Epithelial cell of esophagus (primary cell): ENCODE results near the gene NME3.

Source experiments
- DNase-seq: peaks from one replicate; pipeline ENCODE4 v3.0.0; 2010; ENCODE audit warnings: low read depth
- H3K4me3 ChIP-seq: 2 replicates; pipeline ENCODE4 v1.5.1; 2011; ENCODE audit warnings: mild to moderate bottlenecking, low read length, control low read depth
- TF ChIP-seq, protein P1 (sequence below): IDR thresholded peaks from 2 replicates; pipeline ENCODE4 v1.5.1; 2011; ENCODE audit warnings: low read depth, mild to moderate bottlenecking, low read length, control low read depth, inconsistent platforms; ENCODE audit not compliant: insufficient read depth; ENCODE audit errors: missing control alignments

The NME3 gene

DNA sequence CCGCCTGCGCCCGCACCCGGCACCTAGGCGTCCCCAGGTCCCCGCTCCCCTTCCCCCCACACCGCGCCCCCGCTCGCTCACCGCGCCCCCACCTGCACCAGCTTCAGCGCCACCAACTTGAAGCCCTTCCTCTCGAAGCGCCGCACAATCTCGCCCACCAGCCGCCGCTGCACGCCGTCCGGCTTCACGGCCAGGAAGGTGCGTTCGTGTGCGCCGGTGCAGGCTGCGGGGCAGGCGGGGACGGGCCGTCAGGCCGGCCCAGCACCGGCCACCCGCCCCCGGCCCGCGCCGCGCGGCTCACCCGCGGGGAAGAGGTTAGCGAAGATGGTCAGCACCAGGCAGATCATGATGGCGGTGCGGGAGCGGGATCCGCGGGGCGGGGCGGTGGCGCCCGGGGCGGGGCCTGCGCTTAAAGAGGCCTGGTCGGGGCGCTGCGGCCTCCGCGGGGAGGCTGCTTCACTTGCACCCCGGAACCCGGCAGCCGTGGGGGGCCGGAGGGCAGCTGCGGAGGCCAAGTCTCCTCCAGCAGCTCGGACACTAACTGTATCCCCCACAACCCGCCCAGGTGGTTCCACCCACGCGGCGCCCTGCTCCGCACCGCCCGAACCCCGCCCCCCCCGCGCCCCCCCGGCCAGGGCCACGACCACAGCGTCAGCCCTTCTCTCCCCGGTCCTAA, at the start of gene NME3:
Gene NME3 (minus strand): TSS at position 356 of the 676 bp plus-strand sequence. CDS start 9 bp downstream, at position 347.
- TF ChIP-seq, protein P1, sequence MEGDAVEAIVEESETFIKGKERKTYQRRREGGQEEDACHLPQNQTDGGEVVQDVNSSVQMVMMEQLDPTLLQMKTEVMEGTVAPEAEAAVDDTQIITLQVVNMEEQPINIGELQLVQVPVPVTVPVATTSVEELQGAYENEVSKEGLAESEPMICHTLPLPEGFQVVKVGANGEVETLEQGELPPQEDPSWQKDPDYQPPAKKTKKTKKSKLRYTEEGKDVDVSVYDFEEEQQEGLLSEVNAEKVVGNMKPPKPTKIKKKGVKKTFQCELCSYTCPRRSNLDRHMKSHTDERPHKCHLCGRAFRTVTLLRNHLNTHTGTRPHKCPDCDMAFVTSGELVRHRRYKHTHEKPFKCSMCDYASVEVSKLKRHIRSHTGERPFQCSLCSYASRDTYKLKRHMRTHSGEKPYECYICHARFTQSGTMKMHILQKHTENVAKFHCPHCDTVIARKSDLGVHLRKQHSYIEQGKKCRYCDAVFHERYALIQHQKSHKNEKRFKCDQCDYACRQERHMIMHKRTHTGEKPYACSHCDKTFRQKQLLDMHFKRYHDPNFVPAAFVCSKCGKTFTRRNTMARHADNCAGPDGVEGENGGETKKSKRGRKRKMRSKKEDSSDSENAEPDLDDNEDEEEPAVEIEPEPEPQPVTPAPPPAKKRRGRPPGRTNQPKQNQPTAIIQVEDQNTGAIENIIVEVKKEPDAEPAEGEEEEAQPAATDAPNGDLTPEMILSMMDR = no peak
- peak; percentile 73 for DNase-seq

DNA sequence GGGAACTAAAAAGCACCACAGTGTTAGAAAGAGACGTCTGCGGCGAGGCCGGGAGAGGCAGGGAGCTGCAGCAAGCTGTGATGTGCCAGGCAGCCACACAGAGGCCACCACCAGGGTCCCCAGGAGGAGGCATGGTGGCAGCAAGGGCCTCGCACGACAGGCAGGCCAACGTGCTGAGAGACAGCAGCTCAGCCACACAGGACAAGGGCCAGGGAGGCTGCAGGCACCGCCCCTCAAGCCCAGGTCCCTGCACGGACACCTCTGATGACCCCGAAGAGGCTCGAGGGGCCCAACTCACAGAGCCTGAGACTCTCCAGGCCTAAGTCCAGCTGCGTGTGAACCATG, 49.6 kb upstream of the NME3 start:
- no peak overlapping the region for H3K4me3 ChIP-seq
- no peak for DNase-seq
- TF ChIP-seq, protein P1 = no peak

More for the DNA sequence above, at the start of gene NME3:
- peak within 1 kb of the TSS; percentile 71 for H3K4me3 ChIP-seq

DNA sequence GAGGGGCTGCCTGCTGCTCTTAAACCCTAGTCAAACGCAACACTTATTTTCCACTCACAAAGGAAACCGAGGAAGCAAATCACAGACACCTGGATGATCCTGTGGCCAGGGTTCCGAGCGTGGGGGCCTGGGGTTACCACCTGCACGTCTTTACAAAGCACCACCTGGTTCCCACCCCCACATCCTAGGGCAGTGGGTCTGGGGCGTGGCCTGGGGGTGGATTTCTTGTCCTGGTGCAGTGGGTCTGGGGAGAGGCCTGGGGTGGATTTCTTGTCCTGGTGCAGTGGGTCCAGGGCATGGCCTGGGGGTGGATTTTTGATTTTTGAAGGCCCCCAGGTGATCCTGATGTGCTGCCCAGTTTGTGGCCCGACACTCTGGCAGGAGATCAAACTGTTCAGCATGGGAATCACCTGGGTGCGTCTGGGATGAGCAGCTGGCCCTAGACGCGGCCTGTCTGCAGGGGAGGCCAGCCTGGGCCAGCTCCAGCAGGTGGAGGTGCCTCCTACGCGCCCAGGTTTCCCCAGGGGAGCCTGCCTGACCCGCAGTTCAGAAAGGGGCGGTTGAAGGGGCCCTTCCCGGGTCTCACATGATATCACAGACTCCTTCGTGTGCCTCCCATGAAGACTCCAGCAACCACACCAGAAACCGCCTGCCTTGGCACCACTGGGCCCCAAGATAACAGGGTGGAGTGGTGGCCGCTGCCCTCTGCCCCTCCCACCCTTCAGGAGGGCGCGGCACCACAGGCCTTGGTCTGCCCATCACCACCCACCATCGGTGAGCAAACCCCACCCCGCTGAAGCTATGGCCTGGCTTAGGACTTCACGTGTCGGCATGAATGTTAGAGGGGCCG, 49.0 kb upstream of the NME3 start:
- TF ChIP-seq, protein P1 = no peak
- DNase-seq = no peak
- H3K4me3 ChIP-seq = no peak overlapping the region

DNA sequence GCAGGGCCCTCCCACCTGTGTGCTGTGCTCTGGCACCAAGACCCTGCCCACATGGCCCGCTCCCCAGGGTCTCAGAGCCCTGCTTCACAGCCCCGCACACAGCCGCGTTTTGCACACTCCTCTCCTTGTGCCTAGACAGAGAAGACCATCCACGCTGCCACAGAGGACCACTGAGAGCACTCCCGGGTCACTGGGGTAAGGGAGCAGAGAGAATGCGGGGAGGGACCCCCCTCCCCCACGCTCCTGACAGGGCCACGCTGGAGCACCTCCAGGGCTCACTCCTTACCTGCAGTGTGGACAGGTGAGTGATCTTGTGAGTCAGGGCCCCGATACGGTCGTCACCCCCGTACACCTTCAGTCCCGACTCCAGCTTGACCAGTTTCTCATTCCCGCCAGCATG, 48.3 kb upstream of the NME3 start:
- no peak for DNase-seq
- TF ChIP-seq, protein P1 = no peak
- H3K4me3 ChIP-seq = no peak overlapping the region

DNA sequence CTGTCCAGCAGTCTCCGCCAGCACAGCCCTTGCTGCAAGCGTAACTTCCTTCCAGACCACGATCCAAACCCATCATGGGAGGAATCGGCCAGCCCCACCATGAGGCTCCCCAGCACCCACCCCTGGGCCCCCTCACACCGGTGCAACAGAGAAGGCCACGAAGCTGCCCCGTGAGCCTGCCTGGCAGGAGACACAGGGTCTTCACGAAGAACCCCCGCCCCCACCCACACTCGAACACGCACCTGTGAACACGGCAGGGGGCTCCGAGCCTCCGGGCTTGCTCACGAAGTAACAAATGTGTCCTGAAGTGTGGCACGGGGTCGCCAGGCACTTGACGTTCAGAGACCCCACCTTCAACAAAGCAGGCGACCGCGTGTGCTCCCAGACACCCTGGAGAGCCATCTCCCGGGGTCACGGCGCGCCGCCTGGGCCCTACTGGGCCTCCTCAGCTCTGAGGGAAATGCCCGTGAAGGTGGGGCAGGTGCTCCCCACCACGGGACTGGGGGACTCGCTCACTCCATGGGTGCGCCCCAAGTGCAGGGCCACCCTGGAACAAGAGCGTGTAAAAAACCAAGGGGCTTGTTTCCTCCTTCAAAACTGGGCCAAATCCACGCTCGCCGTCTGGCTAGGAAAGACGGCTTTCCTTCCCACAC, 47.7 kb upstream of the NME3 start:
- H3K4me3 ChIP-seq = no peak overlapping the region
- no peak for DNase-seq
- TF ChIP-seq, protein P1 = no peak

DNA sequence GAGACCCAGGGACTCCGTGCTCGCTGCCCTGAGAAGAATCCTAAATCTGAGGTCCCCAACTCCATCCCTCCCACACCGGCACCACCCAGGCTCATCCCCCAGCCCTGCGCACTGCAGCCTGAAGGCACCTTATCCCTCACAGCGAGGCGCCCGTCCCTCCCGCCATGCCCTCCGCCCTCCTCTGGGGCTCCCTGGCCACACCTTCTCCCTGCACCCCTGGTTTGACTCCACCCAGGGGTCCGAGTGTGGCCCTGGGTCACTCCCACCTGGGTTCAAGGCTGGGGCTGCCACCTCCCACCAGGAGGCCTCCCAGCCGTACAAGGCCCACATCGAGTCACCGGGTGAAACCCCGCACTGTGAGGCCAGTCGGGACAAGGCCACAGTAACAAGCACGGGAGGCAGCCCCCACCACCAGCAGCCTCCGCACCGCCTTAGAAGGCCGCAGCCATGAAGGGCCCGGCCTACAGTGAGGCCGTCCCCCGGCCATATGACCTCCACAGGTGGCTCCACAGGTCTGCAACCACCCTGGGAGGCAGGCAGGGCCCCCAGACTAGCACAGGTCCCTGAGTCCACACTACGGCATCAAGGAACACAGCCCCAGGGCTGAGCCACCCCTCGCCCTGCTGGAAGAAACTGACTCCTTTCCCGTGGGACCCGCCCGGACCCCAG, 47.0 kb upstream of the NME3 start:
- H3K4me3 ChIP-seq = no peak overlapping the region
- TF ChIP-seq, protein P1 = no peak
- DNase-seq = no peak
